NOMO-1 treated with dmso at 0.1 percent for 144 hours (cell line): ENCODE measurements around the gene TMEM171.

Source experiments
- DNase-seq: peaks from one replicate; lab custom pipeline; 2025; ENCODE audit not compliant: unreplicated experiment; lab: John Stamatoyannopoulos, UW

The TMEM171 gene

GRCh38 chr5:73119451-73120157 lies 771 bp upstream of the TMEM171 start:
- no peak for DNase-seq

- no peak for DNase-seq
Measured at GRCh38 chr5:73121119-73121463, 716 bp downstream of the TMEM171 start.

GRCh38 chr5:73122875-73123810 lies 2.8 kb downstream of the TMEM171 start:
- DNase-seq = no peak

GRCh38 chr5:73125289-73125688 lies 4.9 kb downstream of the TMEM171 start:
- no peak for DNase-seq

GRCh38 chr5:73126381-73126780 lies 6.0 kb downstream of the TMEM171 start:
- DNase-seq = no peak

- DNase-seq = no peak
Measured at GRCh38 chr5:73126957-73127356, 6.6 kb downstream of the TMEM171 start.

GRCh38 chr5:73129143-73129542 lies 8.8 kb downstream of the TMEM171 start:
- no peak for DNase-seq

- no peak for DNase-seq
Measured at GRCh38 chr5:73130811-73131210, 10.4 kb downstream of the TMEM171 start.

GRCh38 chr5:73131711-73132425 lies 11.5 kb downstream of the TMEM171 start:
- DNase-seq = no peak

- no peak for DNase-seq
Measured at GRCh38 chr5:73132759-73133158, 12.4 kb downstream of the TMEM171 start.

GRCh38 chr5:73135021-73135420 lies 14.6 kb downstream of the TMEM171 start:
- no peak for DNase-seq

- DNase-seq = no peak
Measured at GRCh38 chr5:73135429-73136054, 15.2 kb downstream of the TMEM171 start.

GRCh38 chr5:73136055-73136562 lies 15.7 kb downstream of the TMEM171 start:
- no peak for DNase-seq

GRCh38 chr5:73137563-73138530 lies 17.5 kb downstream of the TMEM171 start:
- DNase-seq = no peak

- DNase-seq = no peak
Measured at GRCh38 chr5:73139485-73139884, 19.1 kb downstream of the TMEM171 start.

GRCh38 chr5:73140801-73141200 lies 20.4 kb downstream of the TMEM171 start:
- no peak for DNase-seq

- DNase-seq = no peak
Measured at GRCh38 chr5:73142035-73142434, 21.7 kb downstream of the TMEM171 start.

- DNase-seq = no peak
Measured at GRCh38 chr5:73143716-73144115, 23.3 kb downstream of the TMEM171 start.

GRCh38 chr5:73149540-73149939 lies 29.2 kb downstream of the TMEM171 start:
- DNase-seq = no peak

- no peak for DNase-seq
Measured at GRCh38 chr5:73150876-73151275, 30.5 kb downstream of the TMEM171 start.
